SK-N-SH (cell line): ENCODE results near the gene GAS6. TPM values are rescaled to one million over a fixed set of nuclear protein-coding genes. Genes with fewer than 3 reads are reported as not detected.

ENCODE experiments used
- CTCF ChIA-PET: fragments of 300-600, 350-600 bp; formaldehyde crosslinking; extraction: SDS; loops from one replicate; lab custom pipeline; 2021; lab: Yijun Ruan, JAX
- POLR2A ChIA-PET: fragments of 350-600 bp; sonication (Branson Sonifier 250); formaldehyde crosslinking; extraction: SDS; loops from one replicate; lab custom pipeline; 2020; ENCODE audit warnings: antibody characterized with exemption, inconsistent platforms; lab: Yijun Ruan, JAX
- DNase-seq: peaks from one replicate; pipeline ENCODE4 v3.0.0; 2012
- H2AFZ ChIP-seq: fragments of 200-600 bp; sonication (generic); 2 replicates; pipeline ENCODE4 v1.8.1; 2016; ENCODE audit warnings: antibody characterized with exemption, mild to moderate bottlenecking, low read depth
- H3F3A ChIP-seq: fragments of 200-600 bp; sonication (generic); replicated peaks from 2 replicates; pipeline ENCODE3; 2016; ENCODE audit warnings: antibody characterized with exemption, mild to moderate bottlenecking; ENCODE audit not compliant: insufficient read depth
- H3K27ac ChIP-seq, 2 experiments: fragments of 200-500 bp in 1 of 2; fragments of 200-600 bp in 1 of 2; sonication (Bioruptor generic) in 1 of 2; sonication (generic), shearing (Covaris generic) in 1 of 2; 2 replicates each; pipeline versions ENCODE4 v1.5.1 to v1.6.1; 2014 to 2016; ENCODE audit warnings: low read depth in 2 of 2, inconsistent platforms in 1 of 2, low read length in 1 of 2, mild to moderate bottlenecking in 1 of 2, mixed read lengths in 1 of 2
- H3K27me3 ChIP-seq: fragments of 200-600 bp; sonication (generic), shearing (Covaris generic); 2 replicates; pipeline ENCODE4 v1.6.1; 2016; ENCODE audit warnings: mixed run types; ENCODE audit not compliant: insufficient read depth
- H3K36me3 ChIP-seq, 2 experiments: fragments of 200-500 bp in 1 of 2; fragments of 200-600 bp in 1 of 2; sonication (Bioruptor generic) in 1 of 2; sonication (generic) in 1 of 2; replicated peaks in 1 of 2; 2 replicates each; pipeline versions ENCODE3 to v1.5.1; 2014 to 2016; ENCODE audit warnings: low read length in 1 of 2, mild to moderate bottlenecking in 1 of 2; ENCODE audit not compliant: insufficient read depth in 2 of 2, control insufficient read depth in 1 of 2
- H3K4me1 ChIP-seq, 2 experiments: fragments of 200-500 bp in 1 of 2; fragments of 200-600 bp in 1 of 2; sonication (Bioruptor generic) in 1 of 2; sonication (generic), shearing (Covaris generic) in 1 of 2; 2 replicates each; pipeline versions ENCODE4 v1.5.1 to v1.6.1; 2014 to 2016; ENCODE audit warnings: low read depth in 1 of 2, low read length in 1 of 2, mixed run types in 1 of 2; ENCODE audit not compliant: insufficient read depth in 2 of 2, control insufficient read depth in 1 of 2
- H3K4me2 ChIP-seq: fragments of 200-600 bp; sonication (generic), shearing (Covaris generic); 2 replicates; pipeline ENCODE4 v1.6.1; 2017; ENCODE audit warnings: mixed run types
- H3K4me3 ChIP-seq, 2 experiments: fragments of 200-500 bp in 1 of 2; fragments of 200-600 bp in 1 of 2; sonication (Bioruptor generic) in 1 of 2; sonication (generic), shearing (Covaris generic) in 1 of 2; 2 replicates each; pipeline versions ENCODE4 v1.5.1 to v1.8.1; 2014 to 2016; ENCODE audit warnings: low read depth in 2 of 2, inconsistent platforms in 1 of 2, low read length in 1 of 2, mild to moderate bottlenecking in 1 of 2, mixed read lengths in 1 of 2, moderate library complexity in 1 of 2
- H3K79me2 ChIP-seq: fragments of 200-600 bp; sonication (generic); 2 replicates; pipeline ENCODE4 v1.8.1; 2017; ENCODE audit warnings: mild to moderate bottlenecking; ENCODE audit not compliant: insufficient read depth
- H3K9ac ChIP-seq: fragments of 200-600 bp; sonication (generic); 2 replicates; pipeline ENCODE4 v1.6.1; 2017; ENCODE audit warnings: mixed run types
- H3K9me2 ChIP-seq: fragments of 200-600 bp; sonication (generic); 2 replicates; pipeline ENCODE4 v1.6.1; 2017; ENCODE audit warnings: mixed run types
- H3K9me3 ChIP-seq: fragments of 200-600 bp; sonication (generic); 2 replicates; pipeline ENCODE4 v1.6.1; 2017; ENCODE audit warnings: mixed run types, mild to moderate bottlenecking, moderate library complexity
- H4K20me1 ChIP-seq: fragments of 200-600 bp; sonication (generic); 2 replicates; pipeline ENCODE4 v1.6.1; 2017; ENCODE audit warnings: mild to moderate bottlenecking, mixed run types; ENCODE audit not compliant: insufficient read depth
- CHD2 ChIP-seq: fragments of 150-350 bp; IDR thresholded peaks from 2 replicates; pipeline ENCODE4 v1.6.1; 2018; ENCODE audit warnings: low read length; ENCODE audit not compliant: partially characterized antibody
- CTCF ChIP-seq: fragments of 200-600 bp; sonication (generic); IDR thresholded peaks from 2 replicates; pipeline ENCODE4 v1.6.1; 2017; ENCODE audit warnings: antibody characterized with exemption, mild to moderate bottlenecking, moderate library complexity
- ELF1 ChIP-seq: IDR thresholded peaks from 2 replicates; pipeline ENCODE4 v1.4.0; 2012
- FOXM1 ChIP-seq: IDR thresholded peaks from 2 replicates; pipeline ENCODE4 v1.4.0; 2012; ENCODE audit warnings: low read depth, mild to moderate bottlenecking
- GABPA ChIP-seq: IDR thresholded peaks from 2 replicates; pipeline ENCODE4 v1.4.0; 2012; ENCODE audit warnings: low read depth, mild to moderate bottlenecking
- IRF3 ChIP-seq: fragments of 150-350 bp; IDR thresholded peaks from 2 replicates; pipeline ENCODE4 v1.6.1; 2016; ENCODE audit warnings: mild to moderate bottlenecking, low read depth, low read length
- NFIC ChIP-seq: IDR thresholded peaks from 2 replicates; pipeline ENCODE4 v1.4.0; 2012; ENCODE audit warnings: borderline replicate concordance
- PBX3 ChIP-seq: IDR thresholded peaks from 2 replicates; pipeline ENCODE4; 2012
- POLR2AphosphoS5 ChIP-seq: IDR thresholded peaks from 2 replicates; pipeline ENCODE4 v1.6.1; 2012; ENCODE audit warnings: low read depth, low read length
- RFX5 ChIP-seq: IDR thresholded peaks from 2 replicates; pipeline ENCODE4 v1.6.1; 2012; ENCODE audit warnings: mild to moderate bottlenecking, improper control_type of control experiment, low read length
- RXRA ChIP-seq: IDR thresholded peaks from 2 replicates; pipeline ENCODE4 v1.4.0; 2012; ENCODE audit warnings: low read depth, mild to moderate bottlenecking, borderline replicate concordance
- SIN3A ChIP-seq: IDR thresholded peaks from 2 replicates; pipeline ENCODE4 v1.6.1; 2012; ENCODE audit warnings: low read depth, mild to moderate bottlenecking, low read length, moderate library complexity, borderline replicate concordance
- SMC3 ChIP-seq: IDR thresholded peaks from 2 replicates; pipeline ENCODE4 v1.6.1; 2012; ENCODE audit warnings: low read depth, low read length, improper control_type of control experiment
- TCF12 ChIP-seq: IDR thresholded peaks from 2 replicates; pipeline ENCODE4 v1.4.0; 2012
- TEAD4 ChIP-seq: IDR thresholded peaks from 2 replicates; pipeline ENCODE4 v1.4.0; 2012; ENCODE audit warnings: mild to moderate bottlenecking, borderline replicate concordance; ENCODE audit not compliant: insufficient read depth
- USF1 ChIP-seq: IDR thresholded peaks from 2 replicates; pipeline ENCODE4 v1.4.0; 2012; ENCODE audit warnings: low read depth, borderline replicate concordance
- YY1 ChIP-seq: IDR thresholded peaks from 2 replicates; pipeline ENCODE4 v1.4.0; 2012; ENCODE audit warnings: low read depth, mild to moderate bottlenecking
- ZBTB33 ChIP-seq: IDR thresholded peaks from 2 replicates; pipeline ENCODE4 v1.4.0; 2012; ENCODE audit warnings: low read depth, borderline replicate concordance
- WGBS: methylation state at CpG from one replicate; pipeline ENCODE4 v1.1.6; 2017; ENCODE audit warnings: low lambda C conversion rate; 5-methylcytosine and 5-hydroxymethylcytosine counted together
- polyA plus RNA-seq, 3 experiments: library from polyadenylated mRNA; depleted of rRNA; stranded (reverse); fragments of >200 nt; gene quantifications; 2 replicates each; pipeline ENCODE4 v1.2.3, GENCODE V29; 2012

Gene GAS6
- polyA plus RNA-seq, 1 of the 3 experiments (the other 2 are of a cell fraction): 380 TPM

- Histone ChIP-seq H3K36me3 (no peaks in the 10 kb centered on the region), H3F3A (peaks cover 7% of the 10 kb centered on the region), H3K4me1 (no peaks in the 10 kb centered on the region; a peak in 1 of 4 replicates)
- TF ChIP-seq RXRA (no peak), TEAD4 (0 out of 2 replicates have a peak, but pooled peaks have one; percentile 16), NFIC (peak; percentile 62), PBX3 (peak; percentile 32; the same call in 1 of the 2 replicates)
- TF ChIP-seq, all 33 proteins: peak for 3
- no peak for DNase-seq
- ChIA-PET POLR2A (no interaction called here), CTCF (interaction anchor here (0.9 kb wide), 1 partner anchor 12 kb away, joined by 3 read pairs; no protein-coding TSS in a partner anchor)
- Histone ChIP-seq H3K79me2 (no peaks in the 10 kb centered on the region), H3K27ac (no peak overlapping the region), H4K20me1 (no peaks in the 10 kb centered on the region), H3K9me2 (no peaks in the 10 kb centered on the region; the same call in 1 of the 2 replicates), H3K9me3 (no peaks in the 10 kb centered on the region), H3K4me3 (no peak overlapping the region), H2AFZ (no peak overlapping the region), H3K4me2 (0 out of 2 replicates have a peak overlapping the region, but pooled peaks have one; percentile 32), H3K9ac (no peak overlapping the region), H3K27me3 (no peaks in the 10 kb centered on the region)
- WGBS: 64% methylated on average over 18 of the region's 19 CpGs
Measured at GRCh38 chr13:113785051-113786010, 78.5 kb downstream of the GAS6 start.

- H4K20me1 ChIP-seq: no peaks in the 10 kb centered on the region
- no peak overlapping the region for H3K4me2 ChIP-seq
- no peaks in the 10 kb centered on the region for H3K9me3 ChIP-seq
- H3K27ac ChIP-seq: no peak overlapping the region; a peak in 1 of 4 replicates
- CTCF ChIA-PET: interaction anchor here (0.9 kb wide), 1 partner anchor 11 kb away, joined by 3 read pairs; no protein-coding TSS in a partner anchor
- H3K27me3 ChIP-seq: no peaks in the 10 kb centered on the region
- H3K36me3 ChIP-seq: no peaks in the 10 kb centered on the region
- no peak overlapping the region for H3K9ac ChIP-seq
- no peaks in the 10 kb centered on the region; a peak in 1 of 4 replicates for H3K4me1 ChIP-seq
- H3F3A ChIP-seq: peaks cover 7% of the 10 kb centered on the region
- no peak for DNase-seq
- H3K9me2 ChIP-seq: no peaks in the 10 kb centered on the region; the same call in 1 of the 2 replicates
- POLR2A ChIA-PET: no interaction called here
- 76% methylated on average over 5 of the region's 5 CpGs for WGBS
- H3K79me2 ChIP-seq: no peaks in the 10 kb centered on the region
- no peak overlapping the region for H2AFZ ChIP-seq
- H3K4me3 ChIP-seq: no peak overlapping the region
- TF ChIP-seq ELF1 (no peak), GABPA (no peak), NFIC (no peak), ZBTB33 (no peak), POLR2AphosphoS5 (no peak), CTCF (no peak), RFX5 (no peak), IRF3 (no peak), USF1 (no peak), YY1 (no peak), TCF12 (no peak), SIN3A (no peak), SMC3 (no peak), CHD2 (no peak), FOXM1 (no peak)
Measured at GRCh38 chr13:113784645-113785024, 79.2 kb downstream of the GAS6 start.
